Testis (tissue), 3 donors: ENCODE data around the gene WFDC5. TPM values are rescaled to one million over a fixed set of nuclear protein-coding genes. Genes with fewer than 3 reads are reported as not detected.
A peak's percentile ranks its signal among the peaks of the same experiment; 100 is the strongest.

Experiments used
- DNase-seq: peaks from one replicate; pipeline ENCODE4 v3.0.0-alpha.2; 2019
- H3K27ac ChIP-seq, 2 donors: fragments of 200-600 bp; sonication (generic); one replicate each; pipeline ENCODE4 v1.5.1; 2019
- H3K27me3 ChIP-seq: fragments of 200-600 bp; sonication (generic); one replicate; pipeline ENCODE4 v1.5.1; 2019
- H3K36me3 ChIP-seq: fragments of 200-600 bp; sonication (generic); one replicate; pipeline ENCODE4 v1.5.1; 2017; ENCODE audit warnings: low read depth; ENCODE audit errors: missing control alignments
- H3K4me1 ChIP-seq: fragments of 200-600 bp; sonication (generic); one replicate; pipeline ENCODE4 v1.5.1; 2019
- H3K4me3 ChIP-seq, 2 donors: fragments of 200-600 bp; sonication (generic); one replicate each; pipeline ENCODE4 v1.5.1; 2017 to 2019
- H3K9me3 ChIP-seq: fragments of 200-600 bp; sonication (generic); one replicate; pipeline ENCODE4 v1.5.1; 2017
- CTCF ChIP-seq, 3 experiments: fragments of 450-650 bp in 2 of 3; fragments of 200-600 bp in 1 of 3; sonication (generic) in 1 of 3; IDR thresholded peaks; one replicate each; pipeline ENCODE4 v1.5.1; 2016 to 2019; ENCODE audit warnings: antibody characterized with exemption in 3 of 3, mild to moderate bottlenecking in 2 of 3, moderate library complexity in 1 of 3
- POLR2A ChIP-seq: fragments of 450-650 bp; IDR thresholded peaks from one replicate; pipeline ENCODE4 v1.6.1; 2017; ENCODE audit warnings: antibody characterized with exemption, mild to moderate bottlenecking, moderate library complexity
- WGBS, 2 donors: methylation state at CpG; one replicate each; pipeline ENCODE4 v1.1.5; 2018; 5-methylcytosine and 5-hydroxymethylcytosine counted together
- intact Hi-C: fragments of 100-400 bp; cut with DNase I; formaldehyde crosslinking; loops from one replicate; pipeline ENCODE4 v1.15.1; 2023; ENCODE audit warnings: low total_unique reads
- polyA plus RNA-seq: library from polyadenylated mRNA; stranded (reverse); fragments of 350-450 nt; fragmentation: Illumina TruSeq; extraction: RNeasy Lipid Tissue Mini Kit (QIAGEN cat#74804); gene quantifications from one replicate; pipeline ENCODE4 v1.2.3, GENCODE V29; 2014; ENCODE audit warnings: low read depth, low replicate concordance; ENCODE audit not compliant: insufficient read depth
- total RNA-seq, 2 donors: library from RNA; depleted of rRNA; stranded (reverse); fragments of >200 nt; gene quantifications; one replicate each; pipeline ENCODE4 v1.2.3, GENCODE V29; 2016

The WFDC5 gene
- total and polyA plus RNA-seq, 3 donors from 2014 or later = 0.87 to 2.1 (median 1.4) TPM

GRCh38 chr20:45111799-45112471 lies 3.0 kb downstream of the WFDC5 start:
- WGBS, 2 donors = 50 to 62% methylated on average over 16 to 17 of the region's 17 CpGs
- peak in 1 of 3 experiments; percentile 64 for TF ChIP-seq CTCF (IDR thresholded peaks at IDR 0.05)
- TF ChIP-seq POLR2A = no peak
- H3K27me3 ChIP-seq = no peaks in the 10 kb centered on the region

GRCh38 chr20:45111285-45111684 lies 3.7 kb downstream of the WFDC5 start:
- TF ChIP-seq CTCF (IDR thresholded peaks at IDR 0.05) (no peak), POLR2A (no peak)
- Histone ChIP-seq H3K4me3 (no peak overlapping the region), H3K27me3 (no peaks in the 10 kb centered on the region), H3K36me3 (no peaks in the 10 kb centered on the region), H3K9me3 (no peaks in the 10 kb centered on the region), H3K27ac (no peak overlapping the region), H3K4me1 (no peaks in the 10 kb centered on the region)
- DNase-seq = no peak
- WGBS, 2 donors = 85 to 89% methylated on average over 11 of the region's 11 CpGs
- intact Hi-C loops = no loop called here

More at GRCh38 chr20:45111799-45112471, 3.0 kb downstream of the WFDC5 start:
- H3K4me1 ChIP-seq = no peaks in the 10 kb centered on the region
- H3K4me3 ChIP-seq = no peak overlapping the region
- no peaks in the 10 kb centered on the region for H3K36me3 ChIP-seq
- no peak overlapping the region for H3K27ac ChIP-seq
- no peaks in the 10 kb centered on the region for H3K9me3 ChIP-seq
- DNase-seq = no peak
- intact Hi-C loops = no loop called here

GRCh38 chr20:45110301-45110700 lies 4.7 kb downstream of the WFDC5 start:
- H3K4me3 ChIP-seq = no peak overlapping the region
- DNase-seq = no peak
- TF ChIP-seq CTCF (IDR thresholded peaks at IDR 0.05) (no peak), POLR2A (no peak)
- H3K9me3 ChIP-seq = no peaks in the 10 kb centered on the region
- no peaks in the 10 kb centered on the region for H3K36me3 ChIP-seq
- H3K27me3 ChIP-seq = no peaks in the 10 kb centered on the region
- intact Hi-C loops = no loop called here
- no peak overlapping the region for H3K27ac ChIP-seq
- WGBS, 2 donors = 69 to 91% methylated on average over 3 to 11 of the region's 11 CpGs
- no peaks in the 10 kb centered on the region for H3K4me1 ChIP-seq

GRCh38 chr20:45109634-45110033 lies 5.3 kb downstream of the WFDC5 start:
- TF ChIP-seq CTCF (IDR thresholded peaks at IDR 0.05) (no peak), POLR2A (no peak)
- no peaks in the 10 kb centered on the region for H3K4me1 ChIP-seq
- DNase-seq = no peak
- H3K36me3 ChIP-seq = no peaks in the 10 kb centered on the region
- no peak overlapping the region for H3K27ac ChIP-seq
- H3K27me3 ChIP-seq = no peaks in the 10 kb centered on the region
- no peak overlapping the region for H3K4me3 ChIP-seq
- H3K9me3 ChIP-seq = no peaks in the 10 kb centered on the region
- WGBS, 2 donors = 78 to 85% methylated on average over 8 of the region's 8 CpGs
- intact Hi-C loops = no loop called here

GRCh38 chr20:45105317-45105716 lies 9.7 kb downstream of the WFDC5 start:
- intact Hi-C loops = no loop called here
- no peak for DNase-seq
- Histone ChIP-seq H3K9me3 (no peaks in the 10 kb centered on the region), H3K27me3 (no peaks in the 10 kb centered on the region), H3K4me3 (no peak overlapping the region), H3K4me1 (no peaks in the 10 kb centered on the region), H3K36me3 (no peaks in the 10 kb centered on the region), H3K27ac (no peak overlapping the region)
- no peak for TF ChIP-seq CTCF (IDR thresholded peaks at IDR 0.05)
- TF ChIP-seq POLR2A = no peak
- WGBS, 2 donors = 85 to 90% methylated on average over 2 of the region's 2 CpGs
